ENCODE measurements around the gene MLLT1. TPM values are rescaled to one million over a fixed set of nuclear protein-coding genes. Genes with fewer than 3 reads are reported as not detected.
A peak's percentile ranks its signal among the peaks of the same experiment; 100 is the strongest.

MLLT1 gene
- total RNA-seq, 1 experiment from 2014 or later = 58.3 TPM

GRCh38 chr19:6218491-6219146 lies 61.2 kb downstream of the MLLT1 start:
- ChIA-PET CTCF (interaction anchor here (0.5 to 1.3 kb wide), 6 partner anchors 12 to 143 kb away, joined by 3 to 5 read pairs (median 4); partner anchors contain the start of gene CLPP), POLR2A (no interaction called here)
- Histone ChIP-seq H3K4me3 (ENCODE audit: low read depth in 2 of 2, low read length in 2 of 2) (no peak overlapping the region), H3K36me3 (ENCODE audit: control insufficient read depth, insufficient read depth, low read length) (no peaks in the 10 kb centered on the region), H3K4me1 (ENCODE audit: control insufficient read depth, insufficient read depth, low read length) (no peaks in the 10 kb centered on the region), H3K27me3 (ENCODE audit: control insufficient read depth, insufficient read depth, low read length) (no peaks in the 10 kb centered on the region), H3K27ac (ENCODE audit: low read length) (no peak overlapping the region), H3K9me3 (ENCODE audit: control insufficient read depth, insufficient read depth, low read depth, low read length) (no peaks in the 10 kb centered on the region)
- BruUV-seq (replicated peaks) = no TSS peak
- peak; percentile 42 for DNase-seq (ENCODE audit: low read depth, low spot score)
- in situ Hi-C loops (cut with HindIII; ENCODE audit: low pct_unique_long_range_greater_than_20kb, low sequenced_read_pairs) = no loop called here
- peak; percentile 83 for ATAC-seq
- intact Hi-C loops (cut with micrococcal nuclease; ENCODE audit: unreplicated experiment) = no loop called here
- TF ChIP-seq CTCF (IDR thresholded peaks at IDR 0.05) = peak; percentile 90
- TF ChIP-seq REST (IDR thresholded peaks at IDR 0.05; ENCODE audit: insufficient read depth in 1 of 2, low read depth in 2 of 2, low read length in 1 of 2) = no peak

- ChIA-PET POLR2A (no interaction called here), CTCF (interaction anchor here (0.7 to 1.3 kb wide), 3 partner anchors 12 to 80 kb away, joined by 3 to 5 read pairs (median 4); no protein-coding TSS in a partner anchor)
- ATAC-seq (no peak), DNase-seq (ENCODE audit: low read depth, low spot score) (no peak)
- Histone ChIP-seq H3K4me1 (ENCODE audit: control insufficient read depth, insufficient read depth, low read length) (no peaks in the 10 kb centered on the region), H3K4me3 (ENCODE audit: low read depth in 2 of 2, low read length in 2 of 2) (no peak overlapping the region), H3K27ac (ENCODE audit: low read length) (no peak overlapping the region), H3K9me3 (ENCODE audit: control insufficient read depth, insufficient read depth, low read depth, low read length) (no peaks in the 10 kb centered on the region), H3K27me3 (ENCODE audit: control insufficient read depth, insufficient read depth, low read length) (no peaks in the 10 kb centered on the region), H3K36me3 (ENCODE audit: control insufficient read depth, insufficient read depth, low read length) (no peaks in the 10 kb centered on the region)
- BruUV-seq (replicated peaks) = no TSS peak
- no peak for TF ChIP-seq TCF7L2 (IDR thresholded peaks at IDR 0.05; ENCODE audit: low read depth, low read length)
- TF ChIP-seq POLR2AphosphoS5 (IDR thresholded peaks at IDR 0.05; ENCODE audit: low read depth, low read length) = no peak
- TF ChIP-seq REST (IDR thresholded peaks at IDR 0.05; ENCODE audit: insufficient read depth in 1 of 2, low read depth in 2 of 2, low read length in 1 of 2) = no peak
- no peak for TF ChIP-seq CTCF (IDR thresholded peaks at IDR 0.05)
- TF ChIP-seq SIN3A (IDR thresholded peaks at IDR 0.05; ENCODE audit: borderline replicate concordance, insufficient read depth, low read depth, low read length) = no peak
- intact Hi-C loops (cut with micrococcal nuclease; ENCODE audit: unreplicated experiment) (no loop called here), in situ Hi-C loops (cut with HindIII; ENCODE audit: low pct_unique_long_range_greater_than_20kb, low sequenced_read_pairs) (no loop called here)
Observed at GRCh38 chr19:6217752-6218334, 61.9 kb downstream of the MLLT1 start.

Measured in Panc1 (cell line).